GM18499 (cell line): ENCODE data around the gene MLLT3.
A peak's percentile ranks its signal among the peaks of the same experiment; 100 is the strongest.

Source experiments
- ATAC-seq: cut with Tn5 transposase; IDR thresholded peaks from one replicate; pipeline ENCODE4 v1.9.1; 2021; ENCODE audit warnings: moderate number of reproducible peaks; ENCODE audit not compliant: insufficient read depth, unreplicated experiment

The MLLT3 gene

DNA sequence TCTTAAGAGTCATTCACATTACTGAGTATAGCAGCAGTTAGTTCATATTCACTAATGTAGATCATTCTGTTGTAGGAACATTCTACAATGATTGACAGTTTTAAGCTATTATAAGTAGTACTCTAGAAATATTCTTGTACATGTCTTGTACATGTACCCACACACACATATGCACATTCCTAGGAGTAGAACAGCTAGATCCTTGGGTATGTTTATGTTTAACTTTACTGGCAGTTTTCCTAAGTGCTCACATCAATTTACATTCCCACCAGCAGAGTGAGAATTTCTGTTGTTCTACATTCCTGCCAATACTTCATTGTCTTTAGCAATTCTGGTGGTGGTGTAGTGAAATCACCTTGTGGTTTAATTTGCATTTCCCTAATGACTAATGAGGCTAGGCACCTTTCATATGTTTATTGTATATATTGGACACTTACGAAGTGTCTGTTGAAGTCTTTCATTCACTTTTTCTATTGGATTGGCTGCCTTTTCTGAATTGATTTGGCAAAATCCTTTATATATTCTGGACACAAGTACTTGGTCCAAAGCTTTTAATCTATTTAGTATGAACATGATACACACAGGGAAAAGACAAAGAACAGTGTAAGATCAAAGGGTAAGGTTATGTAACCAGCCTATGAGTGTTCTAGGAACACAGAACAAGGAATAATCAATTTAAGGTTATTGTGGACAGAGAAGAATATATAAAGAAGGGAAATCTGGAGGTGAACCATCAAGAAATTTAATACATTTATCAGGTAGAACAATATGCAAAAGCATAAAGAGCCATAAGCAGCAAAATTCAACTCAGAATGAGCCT lies 95.6 kb downstream of the MLLT3 start:
- ATAC-seq = peak; percentile 61

DNA sequence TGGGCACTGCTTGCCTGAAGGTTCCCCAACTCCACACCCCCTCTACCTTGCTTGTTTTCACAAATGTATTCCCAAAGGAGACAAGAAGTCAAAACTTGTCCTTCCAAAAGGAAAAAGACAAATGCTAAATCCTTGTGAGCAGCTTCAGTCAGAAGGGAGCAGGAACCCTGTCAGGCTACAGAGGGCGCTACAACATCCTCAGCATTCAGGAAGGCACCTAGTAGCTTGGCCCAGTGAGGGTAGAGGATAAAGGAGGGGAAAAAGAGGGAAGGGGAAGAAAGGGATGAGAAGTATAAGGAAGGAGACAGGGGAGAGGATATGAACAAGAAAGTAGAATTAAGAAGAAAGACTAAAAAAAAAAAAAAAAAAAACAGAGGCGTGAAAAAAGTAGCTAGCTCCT lies 97.5 kb downstream of the MLLT3 start:
- no peak for ATAC-seq

DNA sequence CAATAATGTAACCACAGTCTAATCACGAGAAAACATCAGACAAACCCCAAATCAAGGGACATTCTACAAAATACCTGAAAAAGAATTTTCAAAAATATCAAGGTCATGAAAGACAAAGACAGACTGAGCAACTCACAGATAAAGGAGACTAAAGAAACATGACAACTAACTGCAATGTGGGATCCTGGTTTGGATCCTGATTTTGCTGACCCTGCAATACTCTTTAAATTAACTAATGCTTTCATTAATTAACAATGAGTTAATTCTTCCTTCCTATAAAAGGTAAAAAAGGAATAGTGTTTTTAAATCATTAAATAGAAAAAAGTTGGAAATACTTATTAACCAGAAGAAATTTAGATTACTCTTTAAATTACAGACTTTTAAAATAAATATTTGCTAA lies 103.6 kb downstream of the MLLT3 start:
- no peak for ATAC-seq

DNA sequence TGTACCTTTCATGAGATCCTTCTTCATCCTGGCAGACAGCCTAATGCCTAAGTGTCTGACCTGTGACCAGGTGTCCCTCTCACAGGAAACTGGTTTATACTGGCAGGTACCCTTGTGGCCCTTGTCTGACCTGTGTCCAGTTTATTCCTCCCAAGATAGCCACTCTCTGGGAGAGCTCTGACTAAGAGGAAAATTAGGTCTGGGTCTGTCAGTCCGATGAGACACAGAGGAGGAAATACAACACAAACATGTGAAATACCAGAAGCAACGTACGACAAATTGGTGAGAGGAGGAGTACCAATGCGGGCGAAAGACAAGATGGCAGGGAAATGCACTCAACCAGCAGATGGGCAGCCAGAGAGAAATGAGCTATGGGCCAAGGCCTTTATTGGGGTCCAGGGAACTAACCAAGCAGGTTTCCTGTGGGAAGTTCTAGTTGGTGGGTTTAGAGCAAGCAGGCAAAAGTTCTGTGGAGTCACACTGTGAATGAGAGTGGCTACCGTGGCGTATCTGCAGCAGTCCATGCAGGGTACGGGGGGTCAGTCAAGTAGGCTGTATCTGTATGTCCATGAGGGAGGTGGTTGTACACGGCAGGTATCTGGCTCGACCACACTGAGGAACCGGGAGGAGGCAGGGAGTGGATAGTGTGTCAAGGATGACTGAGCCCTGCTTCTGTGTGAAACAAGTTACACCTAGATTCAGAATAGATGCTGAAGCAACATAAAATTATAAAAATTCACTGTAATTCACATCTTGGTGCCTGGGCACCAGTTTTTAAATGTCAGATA lies 109.0 kb downstream of the MLLT3 start:
- no peak for ATAC-seq

DNA sequence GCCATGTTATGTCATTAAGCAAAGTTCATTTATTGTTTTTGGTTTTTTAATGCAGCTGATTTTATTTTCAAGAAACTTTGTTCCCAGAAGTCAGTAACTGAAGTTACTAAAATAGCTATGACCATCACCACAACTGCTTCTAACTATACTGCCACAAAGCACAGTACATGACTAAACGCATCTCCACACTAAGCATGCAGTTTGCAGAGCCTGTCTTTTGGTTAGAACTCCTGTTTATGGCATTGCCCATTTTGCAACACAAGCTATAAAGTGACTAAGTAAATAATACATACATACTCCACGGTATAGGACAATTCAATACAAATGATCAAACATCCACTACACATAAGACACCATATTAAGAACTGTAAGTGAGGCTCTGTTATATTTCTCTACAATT lies 109.7 kb downstream of the MLLT3 start:
- no peak for ATAC-seq

DNA sequence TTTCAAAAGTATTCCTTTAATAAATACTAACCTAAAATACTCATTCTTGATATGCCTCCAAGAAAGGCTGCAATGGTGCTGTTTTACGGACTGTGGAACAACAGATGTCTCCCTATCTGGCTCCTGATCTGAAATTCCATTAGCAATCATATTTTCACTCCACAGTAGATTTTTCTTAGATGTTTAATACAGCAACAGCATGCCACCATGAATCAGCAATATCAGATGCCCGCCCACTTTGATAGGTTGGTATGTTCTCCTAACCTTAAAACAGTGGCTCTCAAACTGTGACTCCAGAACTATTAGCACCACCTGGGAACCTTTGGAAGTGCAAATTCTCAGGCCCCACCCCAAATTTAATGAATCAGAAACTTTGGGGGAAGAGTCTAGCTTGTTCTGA lies 110.2 kb downstream of the MLLT3 start:
- ATAC-seq = no peak

DNA sequence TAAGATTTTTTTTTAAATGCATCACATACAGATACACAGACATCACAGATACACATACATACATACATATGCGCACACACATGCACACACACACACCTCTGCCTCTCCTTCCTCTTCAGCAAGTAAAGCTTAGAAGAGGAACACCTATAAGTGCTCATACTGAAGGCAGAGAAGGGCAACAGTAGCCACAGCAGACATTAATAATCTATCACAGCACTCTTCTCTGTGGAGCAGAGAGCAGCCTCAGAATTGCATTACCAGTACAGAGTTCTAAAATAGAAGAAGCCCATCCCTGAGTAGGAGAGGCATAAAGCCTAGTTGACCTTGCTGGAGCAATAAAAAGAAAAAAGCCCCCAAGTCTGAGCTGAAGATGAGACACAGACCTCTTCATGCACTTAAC lies 110.6 kb downstream of the MLLT3 start:
- ATAC-seq = no peak

DNA sequence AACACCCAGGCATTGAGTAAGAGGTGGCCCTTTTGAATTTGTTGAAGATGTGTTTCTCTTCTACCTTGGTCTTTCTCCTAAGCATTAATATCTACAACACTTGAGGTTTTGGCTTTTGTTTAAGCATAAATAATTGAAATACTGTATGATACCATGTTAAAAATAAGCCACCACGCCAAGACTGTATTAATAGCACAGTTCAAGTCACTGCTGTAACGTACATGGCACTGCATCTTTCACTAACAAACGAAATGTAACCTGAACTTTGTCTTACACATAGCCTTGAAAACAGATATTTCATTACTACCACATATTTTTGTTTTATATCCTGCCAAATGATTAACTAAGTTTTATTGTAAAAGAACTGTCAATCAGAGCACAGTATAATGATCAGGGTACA lies 112.8 kb downstream of the MLLT3 start:
- ATAC-seq = no peak

DNA sequence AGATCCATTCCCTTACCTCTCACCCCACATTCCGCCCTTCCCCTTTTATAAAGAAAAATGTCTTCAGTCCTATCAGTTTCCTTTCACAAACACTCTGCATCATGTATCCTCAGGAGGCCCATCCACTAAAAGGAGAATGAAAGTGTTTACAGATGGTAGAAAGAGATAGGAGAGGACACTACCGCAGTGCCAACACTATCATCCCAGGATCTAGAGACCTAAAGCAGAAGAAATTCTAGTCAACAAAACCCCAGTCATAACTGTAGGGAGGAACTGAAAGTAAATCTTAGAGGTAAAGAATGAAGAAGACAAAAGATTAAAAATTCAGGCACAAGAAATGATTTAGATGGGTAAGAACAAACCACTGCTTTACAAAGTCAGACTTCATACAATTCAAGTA lies 114.1 kb downstream of the MLLT3 start:
- peak; percentile 74 for ATAC-seq

DNA sequence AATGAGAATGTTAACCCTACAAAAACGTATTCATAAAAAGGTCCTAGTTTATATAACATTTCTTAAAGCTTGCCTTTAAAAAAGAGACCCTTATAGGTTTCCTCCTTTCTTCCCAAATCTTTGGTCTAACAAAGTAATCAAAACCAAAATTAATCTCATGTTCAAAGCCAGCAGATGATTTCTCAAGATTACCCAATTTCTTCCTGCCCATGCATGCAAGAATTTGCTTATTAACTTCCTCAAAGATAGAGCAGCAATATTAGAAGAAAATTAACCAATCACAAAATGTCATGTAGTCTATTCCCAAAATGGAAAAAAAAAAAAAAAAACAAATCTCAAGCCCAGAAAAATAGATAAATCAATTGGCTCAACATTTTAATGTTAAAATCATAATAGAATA lies 114.9 kb downstream of the MLLT3 start:
- ATAC-seq = no peak

DNA sequence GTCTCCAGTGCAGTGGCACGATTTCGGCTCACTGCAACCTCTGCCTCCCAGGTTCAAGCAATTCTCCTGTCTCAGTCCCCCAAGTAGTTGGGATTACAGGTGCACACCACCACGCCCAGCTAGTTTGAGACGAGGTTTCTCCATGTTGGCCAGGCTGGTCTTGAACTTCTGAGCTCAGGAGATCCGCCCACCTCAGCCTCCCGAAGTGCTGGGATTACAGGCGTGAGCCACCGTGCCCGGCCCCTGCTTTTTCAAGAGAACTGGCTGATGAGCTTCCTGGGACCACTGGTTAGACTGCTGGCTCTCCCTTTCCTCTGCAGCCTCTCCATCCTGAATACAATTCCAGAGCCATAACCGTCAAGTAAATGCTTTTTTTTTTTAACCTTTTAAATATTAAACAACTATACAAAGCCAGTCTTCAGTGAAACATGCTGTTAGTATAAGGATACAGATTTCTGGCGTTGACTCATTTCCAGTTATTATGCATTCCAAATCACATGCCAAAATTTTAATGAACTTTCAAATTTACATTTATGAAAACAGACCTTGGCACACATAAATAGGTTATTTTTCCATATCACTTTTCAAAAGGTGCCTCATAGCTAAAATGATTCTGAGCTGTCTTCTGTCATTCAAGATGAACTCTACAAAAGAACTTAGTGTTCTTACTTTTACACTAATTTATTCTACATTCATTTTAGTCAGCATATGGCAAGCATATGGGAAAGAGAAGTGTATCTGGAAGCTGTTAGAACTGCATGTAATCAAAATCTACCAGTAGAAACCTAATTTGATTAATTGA lies 116.0 kb downstream of the MLLT3 start:
- ATAC-seq = no peak

DNA sequence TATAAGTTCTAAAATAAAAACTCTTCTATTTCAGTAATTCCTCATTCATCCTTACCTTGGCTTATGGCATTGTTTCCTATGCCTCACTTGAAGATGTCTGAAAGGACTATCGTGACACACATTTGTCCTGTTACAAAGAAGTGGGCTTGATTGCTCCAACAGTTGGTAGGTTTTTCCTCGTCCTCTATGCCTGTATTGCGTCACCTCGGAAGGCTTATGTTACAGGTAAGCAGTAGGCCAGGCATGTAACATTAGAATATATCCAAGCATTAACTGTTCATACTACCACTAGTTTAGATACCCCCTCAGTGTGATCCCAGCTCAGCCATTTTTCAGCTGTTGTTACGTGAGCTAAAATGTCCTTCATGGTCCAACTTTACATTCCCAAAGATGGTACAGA lies 116.7 kb downstream of the MLLT3 start:
- no peak for ATAC-seq

DNA sequence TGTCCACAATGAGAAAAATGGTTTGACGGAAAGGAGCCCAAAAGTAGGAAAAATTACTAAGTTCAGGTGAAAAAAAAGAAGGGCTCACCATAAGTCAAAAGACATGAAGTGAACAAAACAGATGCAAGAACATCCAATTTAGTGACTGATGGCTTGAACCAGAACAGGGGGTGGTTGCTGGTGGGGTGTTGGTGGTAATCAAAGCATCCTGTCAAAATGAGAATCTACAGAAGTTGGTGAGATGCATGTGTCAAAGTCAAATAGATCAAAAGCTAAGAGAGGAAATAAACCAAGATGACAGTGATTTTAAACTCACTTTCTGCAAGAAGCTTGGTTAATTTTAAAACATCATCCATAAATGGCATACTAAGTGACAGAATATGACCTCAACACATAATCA lies 117.4 kb downstream of the MLLT3 start:
- ATAC-seq = no peak

DNA sequence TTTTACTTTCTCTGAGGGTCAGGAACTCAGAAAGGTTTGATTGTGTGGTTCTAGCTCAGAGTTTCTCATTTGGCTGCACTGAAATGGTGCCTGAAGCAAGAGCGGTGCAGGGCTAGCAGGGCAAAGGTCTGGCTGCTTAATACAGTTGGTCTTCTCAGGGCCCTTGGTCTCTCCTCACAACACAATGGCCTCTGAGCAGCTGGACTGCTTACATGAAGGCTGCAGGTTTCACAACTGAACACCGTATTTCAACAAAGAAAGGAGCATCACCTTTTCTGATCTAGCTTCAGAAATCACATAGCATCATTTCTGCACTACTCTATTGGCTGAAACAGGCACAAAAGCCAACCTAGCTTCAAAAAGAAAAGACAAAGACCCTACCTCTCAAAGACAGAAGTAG lies 122.2 kb downstream of the MLLT3 start:
- no peak for ATAC-seq

DNA sequence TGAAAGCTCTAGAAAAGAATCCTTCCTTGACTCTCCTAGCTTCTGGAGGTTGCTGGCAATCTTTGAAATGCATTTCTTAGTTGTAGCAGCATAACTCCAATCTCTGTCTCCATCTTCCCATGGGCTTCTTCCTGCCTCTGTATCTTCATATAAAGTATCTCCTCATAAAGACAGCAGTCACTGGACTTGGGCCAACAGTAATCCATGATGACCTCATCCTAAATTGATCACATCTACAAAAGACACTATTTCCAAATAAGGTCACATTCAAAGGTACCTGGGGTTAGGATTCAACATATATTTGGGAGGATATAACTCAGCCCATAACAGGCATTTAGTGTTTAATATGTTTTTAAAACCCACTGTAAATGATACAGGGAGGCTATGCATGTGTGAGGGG lies 123.3 kb downstream of the MLLT3 start:
- no peak for ATAC-seq

DNA sequence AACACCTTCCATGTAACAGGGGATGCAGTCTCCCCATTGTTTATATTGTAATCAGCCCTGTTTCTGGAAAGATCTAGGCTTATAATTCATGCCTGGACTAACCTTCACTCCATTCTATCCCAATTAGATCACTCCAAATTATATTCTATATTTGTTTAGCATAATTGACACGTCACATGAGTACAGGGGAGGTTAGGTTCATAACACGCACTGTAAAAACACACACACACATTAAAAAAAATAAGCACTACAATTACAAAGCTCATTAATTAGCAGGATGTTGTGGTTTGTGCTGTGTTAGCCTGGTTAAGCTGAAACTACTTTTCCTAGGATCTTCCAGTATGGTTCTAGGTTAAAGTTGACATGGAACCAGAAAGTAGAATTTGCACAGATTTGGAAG lies 126.0 kb downstream of the MLLT3 start:
- no peak for ATAC-seq

DNA sequence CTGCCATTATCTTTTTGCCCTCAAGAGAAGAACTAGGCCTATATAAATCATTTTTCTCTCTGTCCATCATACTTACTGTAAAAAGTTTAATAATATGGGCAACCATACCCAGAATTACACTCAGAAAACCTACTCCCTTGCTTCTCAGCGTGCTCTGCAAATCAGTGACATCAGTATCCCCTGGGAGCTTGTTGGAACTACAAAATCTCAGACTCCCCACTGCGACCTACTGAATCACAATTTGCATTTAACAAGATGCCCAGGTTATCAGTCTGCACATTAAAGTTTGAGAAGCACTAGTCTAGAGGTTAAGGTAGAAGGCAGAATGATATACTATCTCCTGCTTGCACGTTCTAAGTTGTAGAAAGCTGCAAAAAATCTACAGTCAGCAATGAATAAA lies 127.2 kb downstream of the MLLT3 start:
- ATAC-seq = no peak

DNA sequence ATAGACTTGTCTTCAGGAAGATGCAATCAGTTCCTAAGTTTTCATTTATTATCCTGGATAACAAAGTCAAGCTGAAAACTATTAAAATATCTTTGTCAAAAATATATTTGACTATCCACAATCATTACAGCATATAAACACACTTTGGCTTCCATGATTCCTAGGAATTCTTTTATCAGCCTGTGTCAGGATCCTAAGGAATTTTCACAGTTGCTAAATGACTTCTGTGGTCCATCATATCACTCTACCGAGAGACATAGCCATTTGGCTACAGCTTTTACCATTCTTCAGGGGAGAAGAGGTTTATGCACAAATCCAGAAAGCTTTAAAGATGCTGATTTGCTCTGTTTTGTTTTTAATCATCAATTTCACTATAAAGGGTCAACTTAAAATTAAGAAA lies 128.3 kb downstream of the MLLT3 start:
- ATAC-seq = no peak

DNA sequence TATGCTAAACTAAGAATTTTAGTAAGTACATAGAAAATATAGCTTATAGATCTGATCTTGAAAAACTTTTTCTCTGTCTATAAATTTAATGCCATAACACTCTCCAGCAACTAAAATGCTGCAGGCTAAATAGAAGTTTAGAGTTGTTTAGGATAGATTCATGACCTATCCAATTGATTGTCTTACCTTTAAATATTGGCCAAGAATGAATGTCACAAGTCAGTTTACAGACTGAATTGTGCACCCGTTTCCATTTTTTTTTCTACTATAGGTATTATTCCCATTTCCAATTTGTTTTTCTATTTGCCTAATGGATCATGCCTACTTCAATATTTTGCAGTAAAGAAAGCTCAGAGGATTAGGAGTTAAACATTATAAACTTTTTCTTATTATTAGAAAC lies 129.5 kb downstream of the MLLT3 start:
- ATAC-seq = no peak

DNA sequence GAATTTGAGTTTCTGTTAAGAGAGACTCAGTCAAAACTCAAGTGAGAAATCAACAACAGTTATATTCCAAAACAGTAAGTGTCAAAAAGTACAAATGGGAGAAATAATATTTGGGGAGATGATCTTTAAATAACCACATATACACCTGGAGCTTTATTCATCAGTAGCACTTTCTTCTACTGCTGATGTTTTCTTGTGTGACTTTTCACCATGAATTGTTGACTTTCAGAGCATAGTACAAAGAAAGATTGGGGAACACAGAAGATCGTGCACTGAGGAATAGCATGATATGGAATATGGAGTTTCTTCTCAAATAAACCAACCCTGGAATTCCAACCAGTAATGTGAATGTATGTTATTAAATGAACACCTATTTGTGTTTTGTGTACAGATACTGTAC lies 130.7 kb downstream of the MLLT3 start:
- no peak for ATAC-seq

DNA sequence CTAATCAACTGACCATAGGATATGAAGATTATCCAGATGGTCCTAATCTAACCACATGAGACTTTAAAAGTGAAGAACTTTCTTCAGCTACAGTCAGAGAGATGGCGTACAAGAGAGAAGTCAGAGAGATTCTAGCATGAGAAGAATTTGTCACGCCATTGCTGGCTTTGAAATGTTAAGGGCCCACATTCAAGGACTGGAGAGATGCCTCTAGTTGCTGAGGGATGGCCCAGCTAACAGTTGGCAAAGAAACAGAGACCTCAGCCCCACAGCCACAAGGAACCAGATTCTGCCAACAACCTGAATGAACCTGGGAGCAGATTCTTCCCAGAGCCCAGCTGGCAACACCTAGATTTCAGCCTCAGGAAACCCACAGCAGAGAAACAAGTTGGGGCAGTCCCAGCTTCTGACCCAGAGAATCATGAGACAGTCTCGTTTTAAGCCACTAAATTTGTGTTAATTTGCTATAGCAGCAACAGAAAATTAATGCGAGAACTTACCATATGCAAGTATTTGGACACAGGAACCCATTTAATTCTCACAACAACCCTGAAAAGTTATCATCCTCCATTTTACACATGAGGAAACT lies 132.0 kb downstream of the MLLT3 start:
- ATAC-seq = no peak
